Measurements from ENCODE around the gene EFCAB11.

EFCAB11 gene

GRCh38 chr14:89977668-89978067 is 23.1 kb upstream of the EFCAB11 start:
- Histone ChIP-seq H3K27me3 (ENCODE audit: control insufficient read depth, low read length) (no peaks in the 10 kb centered on the region), H3K4me3 (ENCODE audit: low read length) (no peak overlapping the region), H3K27ac (ENCODE audit: low read depth, low read length) (no peak overlapping the region), H3F3A (ENCODE audit: control insufficient read depth, insufficient read depth) (no peaks in the 10 kb centered on the region), H3K36me3 (ENCODE audit: control insufficient read depth, low read length) (peaks cover 77% of the 10 kb centered on the region), H3K79me2 (ENCODE audit: control insufficient read depth, low read length) (no peaks in the 10 kb centered on the region), H3K4me2 (ENCODE audit: low read length) (no peak overlapping the region), H3K9me3 (ENCODE audit: control insufficient read depth, insufficient read depth, low read length) (no peaks in the 10 kb centered on the region), H4K20me1 (ENCODE audit: control insufficient read depth, insufficient read depth, low read depth, low read length) (no peaks in the 10 kb centered on the region), H3K9me2 (replicated peaks; ENCODE audit: control insufficient read depth, low read length) (no peaks in the 10 kb centered on the region), H3K4me1 (ENCODE audit: control insufficient read depth, low read length) (no peaks in the 10 kb centered on the region)
- TF ChIP-seq, protein P1, sequence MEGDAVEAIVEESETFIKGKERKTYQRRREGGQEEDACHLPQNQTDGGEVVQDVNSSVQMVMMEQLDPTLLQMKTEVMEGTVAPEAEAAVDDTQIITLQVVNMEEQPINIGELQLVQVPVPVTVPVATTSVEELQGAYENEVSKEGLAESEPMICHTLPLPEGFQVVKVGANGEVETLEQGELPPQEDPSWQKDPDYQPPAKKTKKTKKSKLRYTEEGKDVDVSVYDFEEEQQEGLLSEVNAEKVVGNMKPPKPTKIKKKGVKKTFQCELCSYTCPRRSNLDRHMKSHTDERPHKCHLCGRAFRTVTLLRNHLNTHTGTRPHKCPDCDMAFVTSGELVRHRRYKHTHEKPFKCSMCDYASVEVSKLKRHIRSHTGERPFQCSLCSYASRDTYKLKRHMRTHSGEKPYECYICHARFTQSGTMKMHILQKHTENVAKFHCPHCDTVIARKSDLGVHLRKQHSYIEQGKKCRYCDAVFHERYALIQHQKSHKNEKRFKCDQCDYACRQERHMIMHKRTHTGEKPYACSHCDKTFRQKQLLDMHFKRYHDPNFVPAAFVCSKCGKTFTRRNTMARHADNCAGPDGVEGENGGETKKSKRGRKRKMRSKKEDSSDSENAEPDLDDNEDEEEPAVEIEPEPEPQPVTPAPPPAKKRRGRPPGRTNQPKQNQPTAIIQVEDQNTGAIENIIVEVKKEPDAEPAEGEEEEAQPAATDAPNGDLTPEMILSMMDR (IDR thresholded peaks at IDR 0.05; ENCODE audit: low read depth, low read length, poor library complexity, severe bottlenecking), result no peak
- no peak for TF ChIP-seq EZH2phosphoT487 (IDR thresholded peaks at IDR 0.05; ENCODE audit: borderline replicate concordance, low read length)

- no peaks in the 10 kb centered on the region for H4K20me1 ChIP-seq (ENCODE audit: control insufficient read depth, insufficient read depth, low read depth, low read length)
- TF ChIP-seq, protein P1 (IDR thresholded peaks at IDR 0.05; ENCODE audit: low read depth, low read length, poor library complexity, severe bottlenecking), result peak; percentile 85
- TF ChIP-seq EZH2phosphoT487 (IDR thresholded peaks at IDR 0.05; ENCODE audit: borderline replicate concordance, low read length), result no peak
- H3K27me3 ChIP-seq (ENCODE audit: control insufficient read depth, low read length), result no peaks in the 10 kb centered on the region
- H3K4me1 ChIP-seq (ENCODE audit: control insufficient read depth, low read length), result no peaks in the 10 kb centered on the region
- no peak overlapping the region for H3K27ac ChIP-seq (ENCODE audit: low read depth, low read length)
- no peak overlapping the region for H3K4me3 ChIP-seq (ENCODE audit: low read length)
- no peak overlapping the region for H3K4me2 ChIP-seq (ENCODE audit: low read length)
- no peaks in the 10 kb centered on the region for H3K9me2 ChIP-seq (replicated peaks; ENCODE audit: control insufficient read depth, low read length)
- no peaks in the 10 kb centered on the region for H3K79me2 ChIP-seq (ENCODE audit: control insufficient read depth, low read length)
- H3K9me3 ChIP-seq (ENCODE audit: control insufficient read depth, insufficient read depth, low read length), result no peaks in the 10 kb centered on the region
- H3F3A ChIP-seq (ENCODE audit: control insufficient read depth, insufficient read depth), result no peaks in the 10 kb centered on the region
- peaks cover 66% of the 10 kb centered on the region for H3K36me3 ChIP-seq (ENCODE audit: control insufficient read depth, low read length)
Measured at GRCh38 chr14:89973234-89973823, 18.8 kb upstream of the EFCAB11 start.

- Histone ChIP-seq H3K9me2 (replicated peaks; ENCODE audit: control insufficient read depth, low read length) (no peaks in the 10 kb centered on the region), H3K36me3 (ENCODE audit: control insufficient read depth, low read length) (peaks cover 82% of the 10 kb centered on the region), H4K20me1 (ENCODE audit: control insufficient read depth, insufficient read depth, low read depth, low read length) (no peaks in the 10 kb centered on the region), H3K27ac (ENCODE audit: low read depth, low read length) (no peak overlapping the region), H3K79me2 (ENCODE audit: control insufficient read depth, low read length) (peaks cover 42% of the 10 kb centered on the region), H3K4me1 (ENCODE audit: control insufficient read depth, low read length) (no peaks in the 10 kb centered on the region), H3K4me2 (ENCODE audit: low read length) (no peak overlapping the region), H3F3A (ENCODE audit: control insufficient read depth, insufficient read depth) (no peaks in the 10 kb centered on the region), H3K27me3 (ENCODE audit: control insufficient read depth, low read length) (no peaks in the 10 kb centered on the region), H3K9me3 (ENCODE audit: control insufficient read depth, insufficient read depth, low read length) (no peaks in the 10 kb centered on the region), H3K4me3 (ENCODE audit: low read length) (no peak overlapping the region)
- TF ChIP-seq, protein P1 (IDR thresholded peaks at IDR 0.05; ENCODE audit: low read depth, low read length, poor library complexity, severe bottlenecking), result no peak
- no peak for TF ChIP-seq EZH2phosphoT487 (IDR thresholded peaks at IDR 0.05; ENCODE audit: borderline replicate concordance, low read length)
Measured at GRCh38 chr14:89965839-89966238, 11.3 kb upstream of the EFCAB11 start.
